SK-N-SH treated with all-trans-retinoic acid at 6 μM for 48 hours (cell line): Measurements from ENCODE around the gene SEC14L5.

ENCODE experiments used
- ATAC-seq: fragments of 200-7000 bp; cut with Tn5 transposase; 3 replicates; pipeline ENCODE4 v1.9.1; 2020; ENCODE audit warnings: mild to moderate bottlenecking, moderate library complexity
- ARNTL ChIP-seq: fragments of 450-650 bp; formaldehyde crosslinking; IDR thresholded peaks from 2 replicates; pipeline ENCODE4 v1.5.0; 2020; ENCODE audit warnings: low read depth, mild to moderate bottlenecking, moderate library complexity, borderline replicate concordance
- BACH2 ChIP-seq: fragments of 250-450 bp; sonication (Bioruptor Pico); IDR thresholded peaks from 2 replicates; pipeline ENCODE4 v1.9.0; 2021; ENCODE audit warnings: mild to moderate bottlenecking, borderline replicate concordance
- CSDC2 ChIP-seq: fragments of 250-450 bp; sonication (Bioruptor Pico); IDR thresholded peaks from 2 replicates; pipeline ENCODE4 v1.5.0; 2020; ENCODE audit warnings: mild to moderate bottlenecking, moderate library complexity
- CSRNP3 ChIP-seq: fragments of 250-450 bp; sonication (Bioruptor Pico); IDR thresholded peaks from 2 replicates; pipeline ENCODE4 v1.5.1; 2021; ENCODE audit warnings: mild to moderate bottlenecking, moderate library complexity
- ESRRG ChIP-seq: fragments of 250-450 bp; sonication (Bioruptor Pico); IDR thresholded peaks from 2 replicates; pipeline ENCODE4 v1.6.1; 2021; ENCODE audit warnings: mild to moderate bottlenecking
- GLIS3 ChIP-seq: fragments of 250-450 bp; sonication (Bioruptor Pico); IDR thresholded peaks from 2 replicates; pipeline ENCODE4 v1.5.0; 2020; ENCODE audit warnings: mild to moderate bottlenecking, moderate library complexity
- ISL1 ChIP-seq: fragments of 250-450 bp; sonication (Bioruptor Pico); IDR thresholded peaks from 2 replicates; pipeline ENCODE4 v2.1.2; 2022; ENCODE audit warnings: mild to moderate bottlenecking, moderate library complexity
- OSR1 ChIP-seq: fragments of 250-450 bp; sonication (Bioruptor Pico); IDR thresholded peaks from 2 replicates; pipeline ENCODE4 v1.8.0; 2022; ENCODE audit warnings: moderate library complexity, mild to moderate bottlenecking, inconsistent platforms
- PPARA ChIP-seq: fragments of 250-450 bp; sonication (Bioruptor Pico); IDR thresholded peaks from 2 replicates; pipeline ENCODE4 v1.5.0; 2020; ENCODE audit warnings: mild to moderate bottlenecking, borderline replicate concordance
- RARB ChIP-seq: fragments of 250-450 bp; sonication (Bioruptor Pico); IDR thresholded peaks from 2 replicates; pipeline ENCODE4 v1.8.0; 2021; ENCODE audit warnings: mild to moderate bottlenecking, moderate library complexity
- SNAI2 ChIP-seq: fragments of 250-450 bp; sonication (Bioruptor Pico); IDR thresholded peaks from 2 replicates; pipeline ENCODE4 v1.5.0; 2020; ENCODE audit warnings: mild to moderate bottlenecking, moderate library complexity
- TCF4 ChIP-seq: fragments of 250-450 bp; sonication (Bioruptor Pico); IDR thresholded peaks from 2 replicates; pipeline ENCODE4 v1.8.0; 2021; ENCODE audit warnings: mild to moderate bottlenecking, moderate library complexity, borderline replicate concordance
- TOX ChIP-seq: fragments of 250-450 bp; sonication (Bioruptor Pico); IDR thresholded peaks from 2 replicates; pipeline ENCODE4 v1.8.0; 2021; ENCODE audit warnings: mild to moderate bottlenecking, moderate library complexity, borderline replicate concordance
- TSHZ2 ChIP-seq: fragments of 250-450 bp; sonication (Bioruptor Pico); IDR thresholded peaks from 2 replicates; pipeline ENCODE4 v1.5.0; 2020; ENCODE audit warnings: mild to moderate bottlenecking, moderate library complexity
- ZC3H10 ChIP-seq: fragments of 250-450 bp; sonication (Bioruptor Pico); IDR thresholded peaks from 2 replicates; pipeline ENCODE4 v1.5.1; 2021; ENCODE audit warnings: mild to moderate bottlenecking, moderate library complexity
- ZFP3 ChIP-seq: fragments of 250-450 bp; sonication (Bioruptor Pico); IDR thresholded peaks from 2 replicates; pipeline ENCODE4 v1.5.0; 2020; ENCODE audit warnings: mild to moderate bottlenecking, moderate library complexity
- ZFP30 ChIP-seq: fragments of 450-650 bp; formaldehyde crosslinking; IDR thresholded peaks from 2 replicates; pipeline ENCODE4 v1.5.0; 2022; ENCODE audit warnings: mild to moderate bottlenecking, moderate library complexity
- ZNF565 ChIP-seq: fragments of 450-650 bp; formaldehyde crosslinking; conservative IDR thresholded peaks from 2 replicates; pipeline ENCODE4 v1.5.0; 2020; ENCODE audit warnings: low read depth, mild to moderate bottlenecking, moderate library complexity
- ZNF70 ChIP-seq: fragments of 450-650 bp; formaldehyde crosslinking; IDR thresholded peaks from 2 replicates; pipeline ENCODE4 v1.5.0; 2020; ENCODE audit warnings: mild to moderate bottlenecking, moderate library complexity
- ZNF8 ChIP-seq: fragments of 450-650 bp; formaldehyde crosslinking; IDR thresholded peaks from 2 replicates; pipeline ENCODE4 v1.5.0; 2020; ENCODE audit warnings: mild to moderate bottlenecking, moderate library complexity
- TF ChIP-seq, protein P1 (sequence below): fragments of 250-450 bp; sonication (Bioruptor Pico); IDR thresholded peaks from 2 replicates; pipeline ENCODE4 v1.8.0; 2021; ENCODE audit warnings: low read depth, mild to moderate bottlenecking, moderate library complexity, borderline replicate concordance
- TF ChIP-seq, protein P2 (sequence below): fragments of 250-450 bp; sonication (Bioruptor Pico); IDR thresholded peaks from 2 replicates; pipeline ENCODE4 v1.8.0; 2020; ENCODE audit warnings: mild to moderate bottlenecking, moderate library complexity, borderline replicate concordance

SEC14L5 gene

GRCh38 chr16:4933871-4934395 is 24.2 kb upstream of the SEC14L5 start:
- TF ChIP-seq, protein P1, sequence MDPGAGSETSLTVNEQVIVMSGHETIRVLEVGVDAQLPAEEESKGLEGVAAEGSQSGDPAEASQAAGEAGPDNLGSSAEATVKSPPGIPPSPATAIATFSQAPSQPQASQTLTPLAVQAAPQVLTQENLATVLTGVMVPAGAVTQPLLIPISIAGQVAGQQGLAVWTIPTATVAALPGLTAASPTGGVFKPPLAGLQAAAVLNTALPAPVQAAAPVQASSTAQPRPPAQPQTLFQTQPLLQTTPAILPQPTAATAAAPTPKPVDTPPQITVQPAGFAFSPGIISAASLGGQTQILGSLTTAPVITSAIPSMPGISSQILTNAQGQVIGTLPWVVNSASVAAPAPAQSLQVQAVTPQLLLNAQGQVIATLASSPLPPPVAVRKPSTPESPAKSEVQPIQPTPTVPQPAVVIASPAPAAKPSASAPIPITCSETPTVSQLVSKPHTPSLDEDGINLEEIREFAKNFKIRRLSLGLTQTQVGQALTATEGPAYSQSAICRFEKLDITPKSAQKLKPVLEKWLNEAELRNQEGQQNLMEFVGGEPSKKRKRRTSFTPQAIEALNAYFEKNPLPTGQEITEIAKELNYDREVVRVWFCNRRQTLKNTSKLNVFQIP (CRISPR knock-in tag) = no peak
- TF ChIP-seq ISL1 (CRISPR knock-in tag) (no peak), TOX (no peak), ZNF8 (CRISPR knock-in tag) (no peak), ZFP3 (CRISPR knock-in tag) (no peak), ESRRG (CRISPR knock-in tag) (no peak), ZNF70 (CRISPR knock-in tag) (no peak), OSR1 (CRISPR knock-in tag) (no peak), TSHZ2 (CRISPR knock-in tag) (no peak), PPARA (CRISPR knock-in tag) (no peak), RARB (CRISPR knock-in tag) (no peak), SNAI2 (CRISPR knock-in tag) (no peak), BACH2 (no peak), GLIS3 (CRISPR knock-in tag) (no peak), TCF4 (CRISPR knock-in tag) (no peak), CSRNP3 (no peak), CSDC2 (CRISPR knock-in tag) (no peak), ZFP30 (CRISPR knock-in tag) (no peak)
- ATAC-seq = no peak

GRCh38 chr16:4934591-4934990 is 23.5 kb upstream of the SEC14L5 start:
- ATAC-seq = no peak
- TF ChIP-seq SNAI2 (CRISPR knock-in tag) = no peak
- no peak for TF ChIP-seq RARB (CRISPR knock-in tag)
- no peak for TF ChIP-seq CSDC2 (CRISPR knock-in tag)
- no peak for TF ChIP-seq ZC3H10
- no peak for TF ChIP-seq GLIS3 (CRISPR knock-in tag)
- no peak for TF ChIP-seq ZFP3 (CRISPR knock-in tag)
- TF ChIP-seq ZFP30 (CRISPR knock-in tag) = no peak
- no peak for TF ChIP-seq ZNF8 (CRISPR knock-in tag)
- TF ChIP-seq TCF4 (CRISPR knock-in tag) = no peak
- TF ChIP-seq TSHZ2 (CRISPR knock-in tag) = no peak
- no peak for TF ChIP-seq TOX
- no peak for TF ChIP-seq ESRRG (CRISPR knock-in tag)
- no peak for TF ChIP-seq ZNF565 (CRISPR knock-in tag)
- TF ChIP-seq, protein P2, sequence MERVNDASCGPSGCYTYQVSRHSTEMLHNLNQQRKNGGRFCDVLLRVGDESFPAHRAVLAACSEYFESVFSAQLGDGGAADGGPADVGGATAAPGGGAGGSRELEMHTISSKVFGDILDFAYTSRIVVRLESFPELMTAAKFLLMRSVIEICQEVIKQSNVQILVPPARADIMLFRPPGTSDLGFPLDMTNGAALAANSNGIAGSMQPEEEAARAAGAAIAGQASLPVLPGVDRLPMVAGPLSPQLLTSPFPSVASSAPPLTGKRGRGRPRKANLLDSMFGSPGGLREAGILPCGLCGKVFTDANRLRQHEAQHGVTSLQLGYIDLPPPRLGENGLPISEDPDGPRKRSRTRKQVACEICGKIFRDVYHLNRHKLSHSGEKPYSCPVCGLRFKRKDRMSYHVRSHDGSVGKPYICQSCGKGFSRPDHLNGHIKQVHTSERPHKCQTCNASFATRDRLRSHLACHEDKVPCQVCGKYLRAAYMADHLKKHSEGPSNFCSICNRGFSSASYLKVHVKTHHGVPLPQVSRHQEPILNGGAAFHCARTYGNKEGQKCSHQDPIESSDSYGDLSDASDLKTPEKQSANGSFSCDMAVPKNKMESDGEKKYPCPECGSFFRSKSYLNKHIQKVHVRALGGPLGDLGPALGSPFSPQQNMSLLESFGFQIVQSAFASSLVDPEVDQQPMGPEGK (CRISPR knock-in tag) = no peak
- TF ChIP-seq ARNTL (CRISPR knock-in tag) = no peak
- no peak for TF ChIP-seq ZNF70 (CRISPR knock-in tag)
